SJCRH30 (cell line): Measurements from ENCODE around the gene NCMAP. TPM values are rescaled to one million over a fixed set of nuclear protein-coding genes. Genes with fewer than 3 reads are reported as not detected.
A peak's percentile ranks its signal among the peaks of the same experiment; 100 is the strongest.
"Not testable (repeated sequence)": the region's sequence is repeated elsewhere in the genome, so short reads cannot be mapped to it uniquely, and the experiment has no call there.

Experiments
- DNase-seq, 2 experiments: peaks; one replicate each; pipeline ENCODE4 v3.0.0-alpha.2; 2015 to 2020
- H3K27ac ChIP-seq: fragments of 250-450 bp; sonication (Bioruptor Pico); 2 replicates; pipeline ENCODE4 v1.5.1; 2020; ENCODE audit warnings: mild to moderate bottlenecking, moderate library complexity
- H3K27me3 ChIP-seq: fragments of 250-450 bp; sonication (Bioruptor Pico); 2 replicates; pipeline ENCODE4 v1.5.1; 2020; ENCODE audit warnings: mild to moderate bottlenecking, moderate library complexity
- H3K36me3 ChIP-seq: fragments of 250-450 bp; sonication (Bioruptor Pico); 2 replicates; pipeline ENCODE4 v1.5.1; 2020; ENCODE audit warnings: mild to moderate bottlenecking, moderate library complexity
- H3K4me1 ChIP-seq: fragments of 250-450 bp; sonication (Bioruptor Pico); 2 replicates; pipeline ENCODE4 v1.5.1; 2020; ENCODE audit warnings: mild to moderate bottlenecking, moderate library complexity
- H3K4me3 ChIP-seq: fragments of 250-450 bp; sonication (Bioruptor Pico); 2 replicates; pipeline ENCODE4 v1.5.1; 2020; ENCODE audit warnings: mild to moderate bottlenecking, moderate library complexity
- H3K9me3 ChIP-seq: fragments of 250-450 bp; sonication (Bioruptor Pico); replicated peaks from 2 replicates; pipeline ENCODE4 v1.5.1; 2020; ENCODE audit warnings: mild to moderate bottlenecking, moderate library complexity
- total RNA-seq: library from RNA; depleted of rRNA; stranded (reverse); fragments of >200 nt; shearing (Covaris generic); gene quantifications from 2 replicates; pipeline ENCODE4 v1.2.3, GENCODE V29; 2014; rRNA removed

NCMAP gene, protein sequence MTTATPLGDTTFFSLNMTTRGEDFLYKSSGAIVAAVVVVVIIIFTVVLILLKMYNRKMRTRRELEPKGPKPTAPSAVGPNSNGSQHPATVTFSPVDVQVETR
- total RNA-seq = not detected in 2 replicates

DNA sequence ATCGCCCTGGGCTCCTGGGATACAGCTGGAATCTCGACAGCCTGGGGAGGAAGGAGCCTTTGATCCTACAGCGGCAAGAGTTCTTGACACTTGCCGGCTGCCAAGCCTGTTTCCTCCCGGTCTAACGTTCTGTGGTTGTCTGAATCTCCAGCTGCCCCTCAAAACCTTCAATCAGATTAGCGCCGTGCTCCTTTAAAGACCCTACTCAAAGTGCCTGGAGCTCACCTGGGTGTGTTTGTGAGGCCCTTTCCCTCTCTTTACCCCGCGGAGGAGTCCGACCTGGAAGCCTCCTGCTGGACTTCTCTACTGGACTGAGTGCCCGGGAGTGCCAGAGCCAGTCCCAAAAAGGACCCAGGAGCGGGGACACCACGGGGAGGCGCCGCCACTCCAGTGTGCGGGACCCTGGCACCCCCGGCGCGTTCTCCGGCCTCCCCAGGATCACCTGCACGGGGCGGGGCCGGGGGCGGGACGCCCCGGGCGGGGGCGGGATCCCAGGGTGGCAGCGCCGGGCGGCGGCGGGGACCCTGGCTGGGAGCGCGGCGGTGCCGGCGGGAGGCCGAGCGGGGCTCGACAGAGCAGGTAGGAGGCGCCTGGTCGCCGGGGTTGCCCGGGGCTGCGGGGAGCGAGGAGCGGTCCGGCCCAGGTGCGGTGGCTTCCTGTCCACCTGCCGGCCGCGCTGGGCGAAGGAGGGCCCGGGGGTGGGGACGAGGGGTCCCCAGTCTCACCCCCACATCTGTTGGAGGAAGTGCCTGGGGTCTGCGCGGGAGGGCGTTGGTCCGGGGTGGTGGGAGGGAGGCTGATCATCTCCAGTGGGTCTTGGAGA, at the start of gene NCMAP:
Gene NCMAP (plus strand): TSS at position 497 of the 823 bp plus-strand sequence. CDS start 39,344 bp downstream, outside the sequence.
- Histone ChIP-seq H3K4me3 (no peak within 1 kb of the TSS), H3K27ac (no peak within 1 kb of the TSS), H3K9me3 (no peaks in the 10 kb centered on the region), H3K36me3 (no peaks in the 10 kb centered on the region), H3K4me1 (peaks cover 11% of the 10 kb centered on the region), H3K27me3 (peaks cover 18% of the 10 kb centered on the region)
- no peak for DNase-seq

DNA sequence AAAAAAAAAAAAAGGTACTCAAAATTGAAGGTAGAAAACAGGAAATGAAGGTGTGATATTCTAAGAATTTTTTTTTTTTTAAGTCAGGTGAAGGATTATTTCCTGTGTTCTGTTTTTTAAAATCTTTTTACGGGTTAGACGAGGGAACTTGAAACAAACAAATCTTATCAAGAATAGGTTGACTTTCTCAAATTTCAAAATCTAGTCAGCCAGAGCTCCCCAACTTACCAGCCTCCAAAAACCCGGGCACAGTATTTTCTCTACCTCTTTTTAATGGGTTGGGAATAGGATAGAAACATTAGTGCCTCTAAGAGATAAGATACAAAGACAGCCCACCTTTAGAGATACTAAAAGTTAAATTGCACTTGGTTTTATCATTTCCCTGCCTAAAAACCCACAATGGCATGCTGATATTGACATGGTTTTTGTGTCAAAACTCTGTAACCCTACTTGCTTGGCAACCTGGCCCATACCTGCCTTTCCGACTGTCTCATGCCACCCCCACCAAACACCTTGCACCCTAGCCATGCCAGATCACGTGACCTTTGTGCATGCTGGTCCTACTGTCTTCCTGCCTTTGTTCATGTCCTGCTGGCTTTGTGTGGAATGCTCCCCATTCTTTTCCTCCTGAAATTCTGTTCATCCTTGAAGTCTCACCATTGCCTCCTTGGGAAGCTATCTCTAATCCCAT, 49.1 kb upstream of the NCMAP start:
- Histone ChIP-seq H3K27me3 (peaks cover 20% of the 10 kb centered on the region), H3K27ac (no peak overlapping the region), H3K4me1 (no peaks in the 10 kb centered on the region), H3K9me3 (no peaks in the 10 kb centered on the region), H3K4me3 (no peak overlapping the region), H3K36me3 (no peaks in the 10 kb centered on the region)
- no peak for DNase-seq

DNA sequence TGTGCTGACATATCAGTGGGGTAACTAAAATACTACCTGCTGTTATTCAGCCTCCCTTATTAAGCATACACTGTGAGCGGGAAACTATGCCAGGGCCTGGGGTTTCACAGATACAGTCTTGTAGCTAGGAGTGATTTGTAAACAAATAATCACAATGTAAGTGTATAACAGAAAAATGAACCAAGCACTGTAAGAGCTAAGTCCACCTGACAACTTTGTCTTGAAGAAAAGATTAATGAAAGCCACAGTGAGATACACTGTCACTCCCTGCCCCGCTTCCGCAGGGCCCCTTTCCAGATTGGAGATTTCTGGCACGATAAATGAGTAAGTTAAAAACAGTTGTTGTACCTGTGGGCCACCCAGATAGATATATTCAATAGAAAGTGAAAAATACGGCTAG, 48.5 kb upstream of the NCMAP start:
- H3K36me3 ChIP-seq = no peaks in the 10 kb centered on the region
- no peaks in the 10 kb centered on the region for H3K4me1 ChIP-seq
- DNase-seq = no peak

DNA sequence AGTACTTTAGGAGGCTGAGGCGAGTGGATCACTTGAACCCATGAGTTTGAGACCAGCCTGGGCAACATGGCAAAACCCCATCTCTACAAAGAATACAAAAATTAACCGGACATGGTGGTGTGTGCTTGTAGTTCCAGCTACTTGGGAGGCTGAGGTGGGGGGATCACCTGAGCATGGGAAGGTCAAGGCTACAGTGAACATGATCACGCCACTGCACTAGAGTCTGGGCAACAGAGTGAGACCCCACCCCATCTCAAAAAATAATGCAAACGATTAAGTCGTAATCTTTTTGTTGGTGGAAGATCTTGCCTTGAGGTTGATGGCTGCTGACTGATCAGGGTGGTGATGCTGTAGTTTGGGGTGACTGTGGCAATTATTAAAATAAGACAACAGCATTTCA, 47.0 kb upstream of the NCMAP start:
- H3K27me3 ChIP-seq = peaks cover 17% of the 10 kb centered on the region
- no peaks in the 10 kb centered on the region for H3K9me3 ChIP-seq
- no peak for DNase-seq
- no peak overlapping the region for H3K4me3 ChIP-seq
- no peaks in the 10 kb centered on the region for H3K36me3 ChIP-seq
- H3K27ac ChIP-seq = no peak overlapping the region
- no peaks in the 10 kb centered on the region for H3K4me1 ChIP-seq

More for the DNA sequence above, 48.5 kb upstream of the NCMAP start:
- no peak overlapping the region for H3K4me3 ChIP-seq
- no peaks in the 10 kb centered on the region for H3K9me3 ChIP-seq
- peaks cover 20% of the 10 kb centered on the region for H3K27me3 ChIP-seq
- no peak overlapping the region for H3K27ac ChIP-seq

DNA sequence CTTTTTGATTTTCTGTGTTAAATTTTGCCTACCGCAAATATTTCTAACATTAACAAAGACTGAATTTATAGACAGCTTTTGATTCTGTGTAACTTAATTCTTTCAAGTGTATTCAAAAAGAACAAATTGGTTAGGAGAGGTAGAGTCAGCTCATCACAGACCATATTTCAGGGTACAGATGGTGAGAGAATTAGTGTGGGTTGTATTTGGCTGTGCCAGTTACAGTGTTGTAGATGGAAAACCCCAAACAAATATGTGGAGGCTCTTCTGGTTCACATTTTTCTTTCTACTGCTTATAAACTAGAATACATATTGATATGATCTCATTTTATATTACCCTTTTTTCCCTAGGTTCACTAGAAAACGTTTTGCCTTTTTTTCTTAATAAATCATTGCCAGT, 42.2 kb upstream of the NCMAP start:
- no peaks in the 10 kb centered on the region for H3K4me1 ChIP-seq
- no peak for DNase-seq
- no peak overlapping the region for H3K4me3 ChIP-seq
- H3K27ac ChIP-seq = no peak overlapping the region
- no peaks in the 10 kb centered on the region for H3K9me3 ChIP-seq
- H3K27me3 ChIP-seq = peaks cover 6% of the 10 kb centered on the region
- H3K36me3 ChIP-seq = no peaks in the 10 kb centered on the region

DNA sequence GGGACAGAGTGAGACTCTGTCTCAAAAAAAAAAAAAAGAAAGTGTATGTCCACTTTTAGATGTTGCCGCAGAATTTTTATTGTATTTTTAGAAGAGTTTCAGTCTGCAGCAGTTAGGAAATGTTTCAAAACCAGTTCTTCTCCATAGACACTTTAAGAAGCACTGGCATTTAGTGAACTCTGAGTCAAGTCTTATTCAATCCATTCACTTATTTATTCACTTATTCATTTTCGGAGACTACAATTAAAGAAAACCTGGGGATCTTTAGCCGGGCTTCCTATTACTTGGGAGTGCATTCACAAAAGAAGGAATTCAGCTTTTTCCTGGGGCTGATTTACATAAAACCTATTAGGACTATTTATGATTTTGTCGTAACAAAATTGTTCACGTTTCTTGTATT, 40.9 kb upstream of the NCMAP start:
- no peaks in the 10 kb centered on the region for H3K36me3 ChIP-seq
- no peak for DNase-seq
- no peak overlapping the region for H3K4me3 ChIP-seq
- H3K27me3 ChIP-seq = peaks cover 6% of the 10 kb centered on the region
- no peak overlapping the region for H3K27ac ChIP-seq
- no peaks in the 10 kb centered on the region for H3K4me1 ChIP-seq
- H3K9me3 ChIP-seq = no peaks in the 10 kb centered on the region

DNA sequence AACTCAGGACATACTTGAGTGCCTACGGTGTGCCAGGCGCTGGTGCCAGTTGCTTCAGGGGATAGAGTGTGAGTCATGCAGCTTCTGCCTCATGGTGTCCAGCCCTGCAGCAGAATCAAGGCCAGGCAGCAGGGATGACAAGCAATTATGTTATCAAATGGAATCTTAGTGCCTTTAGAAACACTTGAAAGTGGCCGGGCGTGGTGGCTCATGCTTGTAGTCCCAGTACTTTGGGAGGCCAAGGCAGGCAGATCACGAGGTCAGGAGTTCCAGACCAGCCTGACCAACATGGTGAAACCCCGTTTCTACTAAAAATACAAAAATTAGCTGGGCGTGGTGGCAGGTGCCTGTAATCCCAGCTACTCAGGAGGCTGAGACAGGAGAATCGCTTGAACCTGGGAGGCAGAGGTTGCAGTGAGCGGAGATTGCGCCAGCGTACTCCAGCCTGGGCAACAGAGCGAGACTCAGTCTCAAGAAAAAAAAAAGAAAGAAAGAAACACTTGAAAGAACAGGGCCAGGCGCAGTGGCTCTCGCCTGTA, 40.1 kb upstream of the NCMAP start:
- H3K9me3 ChIP-seq, H3K4me1 ChIP-seq, H3K36me3 ChIP-seq, H3K27me3 ChIP-seq, DNase-seq, H3K4me3 ChIP-seq, H3K27ac ChIP-seq: not testable (repeated sequence)

DNA sequence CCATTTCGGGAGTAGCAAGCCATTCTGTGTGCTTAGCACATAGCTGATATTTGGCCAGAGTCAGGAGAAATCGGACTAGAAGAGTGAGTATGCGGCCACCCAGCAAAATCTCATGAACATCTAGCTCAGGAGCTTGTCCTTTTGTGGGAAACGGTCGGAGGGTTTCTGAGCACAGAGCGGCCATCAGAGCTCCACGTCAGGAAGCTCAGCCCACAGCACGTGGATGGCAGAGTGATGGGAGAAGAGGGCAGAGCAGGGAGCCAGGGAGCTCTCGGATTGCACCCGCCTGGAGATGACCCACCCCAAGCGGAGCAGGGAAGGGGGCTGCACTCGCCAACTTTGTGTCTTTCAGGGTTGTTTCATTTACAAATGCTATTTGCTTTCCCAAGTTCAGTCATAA, 39.4 kb upstream of the NCMAP start:
- Histone ChIP-seq H3K36me3 (no peaks in the 10 kb centered on the region), H3K27me3 (peaks cover 6% of the 10 kb centered on the region), H3K27ac (no peak overlapping the region), H3K9me3 (0 out of 2 replicates have a peak, but pooled peaks cover 3% of the 10 kb centered on the region), H3K4me3 (no peak overlapping the region), H3K4me1 (no peaks in the 10 kb centered on the region)
- DNase-seq = no peak

DNA sequence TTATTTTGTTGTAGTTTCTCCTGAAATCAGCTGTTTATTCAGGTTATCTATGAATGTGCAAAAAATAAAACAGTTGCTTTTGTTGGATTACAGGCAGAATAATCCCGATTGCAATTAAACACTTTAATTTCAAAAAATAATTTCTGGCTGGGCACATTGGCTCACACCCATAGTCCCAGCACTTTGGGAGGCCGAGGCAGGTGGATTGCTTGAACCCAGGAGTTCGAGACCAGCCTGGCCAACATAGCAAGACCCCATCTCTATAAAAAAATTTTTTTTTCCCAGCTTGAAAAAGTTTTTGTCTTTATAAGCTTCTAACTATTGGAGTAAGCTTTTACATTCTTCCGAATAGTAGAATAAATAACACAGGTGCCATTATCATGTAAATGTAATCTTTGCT, 38.0 kb upstream of the NCMAP start:
- Histone ChIP-seq H3K27me3 (peaks cover 6% of the 10 kb centered on the region), H3K27ac (no peak overlapping the region), H3K36me3 (no peaks in the 10 kb centered on the region), H3K4me1 (no peaks in the 10 kb centered on the region), H3K4me3 (no peak overlapping the region), H3K9me3 (0 out of 2 replicates have a peak, but pooled peaks cover 3% of the 10 kb centered on the region)
- no peak for DNase-seq

DNA sequence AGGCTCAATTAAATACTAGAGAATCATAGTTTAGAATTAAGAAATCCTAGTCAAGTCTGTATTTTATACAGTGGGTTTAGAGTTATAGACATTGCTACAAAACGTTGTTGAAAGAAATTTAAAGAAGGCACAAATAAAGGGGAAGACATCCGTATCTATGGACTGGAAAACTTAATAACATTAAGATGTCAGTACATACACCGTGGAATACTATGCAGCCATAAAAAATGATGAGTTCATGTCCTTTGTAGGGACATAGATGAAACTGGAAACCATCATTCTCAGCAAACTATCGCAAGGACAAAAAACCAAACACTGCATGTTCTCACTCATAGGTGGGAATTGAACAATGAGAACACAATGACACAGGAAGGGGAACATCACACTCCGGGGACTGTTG, 35.6 kb upstream of the NCMAP start:
- not testable (repeated sequence) for DNase-seq, H3K27ac ChIP-seq, H3K4me3 ChIP-seq, H3K36me3 ChIP-seq, H3K27me3 ChIP-seq, H3K9me3 ChIP-seq, H3K4me1 ChIP-seq

DNA sequence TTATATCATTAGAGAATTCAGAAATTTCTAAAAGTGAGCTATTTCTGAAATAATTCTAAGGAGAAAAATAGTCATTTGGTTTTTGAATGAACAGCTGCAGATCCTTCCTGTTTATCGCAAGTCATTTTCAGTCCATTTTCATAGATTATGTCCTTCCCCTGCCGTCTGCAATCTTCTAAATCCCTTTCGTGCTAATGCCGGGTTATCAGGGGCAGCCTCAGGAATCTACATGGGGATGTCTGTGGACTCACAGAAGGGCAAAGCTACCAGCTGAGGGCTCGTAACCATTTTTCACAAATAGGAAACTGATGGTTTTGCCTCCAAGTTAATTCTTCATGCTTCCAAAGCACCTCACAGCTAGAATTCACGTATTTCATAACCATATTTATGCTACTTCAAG, 30.3 kb upstream of the NCMAP start:
- H3K27ac ChIP-seq = no peak overlapping the region
- no peaks in the 10 kb centered on the region for H3K9me3 ChIP-seq
- peaks cover 12% of the 10 kb centered on the region; the same call in 1 of the 2 replicates for H3K27me3 ChIP-seq
- peaks cover 4% of the 10 kb centered on the region; the same call in 1 of the 2 replicates for H3K4me1 ChIP-seq
- H3K4me3 ChIP-seq = no peak overlapping the region
- no peak for DNase-seq
- H3K36me3 ChIP-seq = no peaks in the 10 kb centered on the region

DNA sequence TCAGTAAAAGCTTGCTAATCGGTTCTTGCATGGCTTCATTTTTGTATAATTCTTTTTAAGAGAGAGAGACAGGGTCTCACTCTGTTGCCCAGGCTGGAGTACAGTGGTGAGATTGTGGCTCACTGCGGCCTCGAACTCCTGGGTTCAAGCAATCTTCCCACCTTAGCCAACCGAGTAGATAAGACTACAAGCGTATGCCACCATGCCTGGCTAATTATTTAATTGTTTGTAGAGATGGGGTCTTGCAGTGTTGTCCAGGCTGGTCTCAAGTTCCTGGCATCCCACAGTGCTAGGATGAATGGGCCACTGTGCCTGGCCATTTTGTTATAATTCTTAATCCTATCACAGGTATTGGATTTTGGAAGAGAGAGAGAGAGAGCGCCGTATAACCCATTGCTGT, 29.8 kb upstream of the NCMAP start:
- Histone ChIP-seq H3K27ac (no peak overlapping the region), H3K9me3 (no peaks in the 10 kb centered on the region), H3K4me1 (peaks cover 4% of the 10 kb centered on the region; the same call in 1 of the 2 replicates), H3K27me3 (peaks cover 12% of the 10 kb centered on the region; the same call in 1 of the 2 replicates), H3K36me3 (no peaks in the 10 kb centered on the region), H3K4me3 (no peak overlapping the region)
- no peak for DNase-seq

DNA sequence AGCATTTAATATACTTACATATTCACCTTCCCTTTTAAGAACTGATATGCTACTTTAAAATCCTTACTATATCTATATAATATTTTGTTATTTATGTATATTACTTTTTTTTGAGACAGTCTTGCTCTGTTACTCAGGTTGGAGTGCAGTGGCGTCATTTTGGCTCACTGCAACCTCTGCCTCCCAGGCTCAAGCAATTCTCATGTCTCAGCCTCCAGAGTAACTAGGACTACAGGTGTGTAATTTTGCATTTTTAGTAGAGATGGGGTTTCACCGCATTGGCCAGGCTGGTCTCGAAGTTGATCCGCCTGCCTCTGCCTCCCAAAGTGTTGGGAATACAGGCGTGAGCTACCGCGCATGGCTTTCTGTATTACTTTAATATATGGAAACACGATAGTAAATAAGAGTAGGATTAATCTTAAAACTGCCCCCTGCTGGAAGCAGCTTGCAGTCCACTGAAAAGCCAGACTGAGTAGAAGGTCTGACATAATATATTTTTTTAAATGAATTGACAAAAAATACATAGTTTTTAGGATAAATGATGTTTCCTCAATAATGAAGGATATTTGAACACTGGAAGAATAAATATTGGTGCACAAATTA, 28.8 kb upstream of the NCMAP start:
- Histone ChIP-seq H3K36me3 (no peaks in the 10 kb centered on the region), H3K4me3 (no peak overlapping the region), H3K4me1 (peaks cover 4% of the 10 kb centered on the region; the same call in 1 of the 2 replicates), H3K27me3 (peaks cover 12% of the 10 kb centered on the region; the same call in 1 of the 2 replicates), H3K27ac (no peak overlapping the region), H3K9me3 (no peaks in the 10 kb centered on the region)
- no peak for DNase-seq

DNA sequence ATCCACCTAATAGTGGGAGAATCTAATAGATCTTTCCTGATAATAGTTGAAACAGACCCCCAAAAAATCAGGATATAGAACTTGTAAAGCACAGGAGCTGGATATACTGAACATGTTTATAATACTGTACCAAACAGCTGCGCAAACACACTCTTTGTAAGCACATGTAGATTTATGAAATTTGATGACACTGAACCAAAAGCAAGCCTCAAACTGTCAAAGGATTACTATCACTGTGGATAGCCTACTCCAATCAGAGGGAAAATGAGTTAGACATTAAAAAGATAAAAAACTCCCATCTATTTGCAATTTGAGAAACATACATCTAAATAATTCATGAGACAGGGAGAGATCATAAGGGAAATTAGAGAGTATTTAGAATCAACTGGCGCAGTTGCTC, 27.1 kb upstream of the NCMAP start:
- DNase-seq = peak in 1 of 2 experiments; percentile 69
- H3K36me3 ChIP-seq = no peaks in the 10 kb centered on the region
- no peak overlapping the region for H3K27ac ChIP-seq
- peaks cover 9% of the 10 kb centered on the region; the same call in 1 of the 2 replicates for H3K27me3 ChIP-seq
- no peak overlapping the region for H3K4me3 ChIP-seq
- H3K9me3 ChIP-seq = no peaks in the 10 kb centered on the region
- H3K4me1 ChIP-seq = peaks cover 4% of the 10 kb centered on the region; the same call in 1 of the 2 replicates
